Measurements from ENCODE around the gene WIPF2. TPM values are rescaled to one million over a fixed set of nuclear protein-coding genes. Genes with fewer than 3 reads are reported as not detected.

Gene WIPF2
- total RNA-seq, 1 donor from 2014 or later, result 12.5 TPM

GRCh38 chr17:40320756-40321523 is 101.8 kb downstream of the WIPF2 start:
- no peak for DNase-seq (ENCODE audit: low read depth)
- no peak for TF ChIP-seq CTCF (conservative IDR thresholded peaks at IDR 0.05; ENCODE audit: low read depth, low read length)
- H3K4me3 ChIP-seq (ENCODE audit: low read depth, low read length), result no peak overlapping the region

- H3K4me3 ChIP-seq (ENCODE audit: low read depth, low read length), result no peak overlapping the region
- TF ChIP-seq CTCF (conservative IDR thresholded peaks at IDR 0.05; ENCODE audit: low read depth, low read length), result no peak
Measured at GRCh38 chr17:40321524-40321929, 102.4 kb downstream of the WIPF2 start.

GRCh38 chr17:40321961-40322357 is 102.9 kb downstream of the WIPF2 start:
- DNase-seq (ENCODE audit: low read depth), result no peak
- H3K4me3 ChIP-seq (ENCODE audit: low read depth, low read length), result peak overlapping the region; percentile 43
- no peak for TF ChIP-seq CTCF (conservative IDR thresholded peaks at IDR 0.05; ENCODE audit: low read depth, low read length)

More at GRCh38 chr17:40321524-40321929, 102.4 kb downstream of the WIPF2 start:
- DNase-seq (ENCODE audit: low read depth), result no peak

GRCh38 chr17:40322358-40323315 is 103.5 kb downstream of the WIPF2 start:
- no peak for TF ChIP-seq CTCF (conservative IDR thresholded peaks at IDR 0.05; ENCODE audit: low read depth, low read length)
- DNase-seq (ENCODE audit: low read depth), result no peak
- peak overlapping the region; percentile 43 for H3K4me3 ChIP-seq (ENCODE audit: low read depth, low read length)

GRCh38 chr17:40323391-40324381 is 104.6 kb downstream of the WIPF2 start:
- H3K4me3 ChIP-seq (ENCODE audit: low read depth, low read length), result no peak overlapping the region
- no peak for DNase-seq (ENCODE audit: low read depth)
- no peak for TF ChIP-seq CTCF (conservative IDR thresholded peaks at IDR 0.05; ENCODE audit: low read depth, low read length)
